Femur (tissue), 1 donor: ENCODE results near the gene RIPOR3.
"Not testable (repeated sequence)": the region's sequence is repeated elsewhere in the genome, so short reads cannot be mapped to it uniquely, and the experiment has no call there.

Source experiments
- DNase-seq: peaks from one replicate; pipeline ENCODE4 v3.0.0-alpha.2; 2017

RIPOR3 gene

DNA sequence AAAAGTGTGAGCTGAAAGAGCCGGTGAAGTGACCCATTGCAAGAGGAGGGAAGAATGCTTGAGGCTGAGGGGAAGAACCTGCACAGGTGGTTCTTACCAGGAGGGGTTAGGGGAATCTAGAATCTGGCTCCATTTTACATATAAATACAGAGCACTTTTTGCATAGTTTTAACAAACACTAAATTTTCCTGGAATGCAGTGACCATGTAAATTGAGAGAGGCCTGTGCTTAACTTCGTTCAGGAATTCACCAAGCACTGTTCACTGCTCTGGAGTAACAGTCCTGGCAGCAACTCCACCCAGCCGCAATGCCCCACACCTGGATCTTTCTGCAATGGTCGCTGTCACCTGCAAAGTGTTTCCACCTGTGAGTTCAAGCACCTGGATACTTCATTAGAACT lies 13.2 kb upstream of the RIPOR3 start:
- DNase-seq: no peak

DNA sequence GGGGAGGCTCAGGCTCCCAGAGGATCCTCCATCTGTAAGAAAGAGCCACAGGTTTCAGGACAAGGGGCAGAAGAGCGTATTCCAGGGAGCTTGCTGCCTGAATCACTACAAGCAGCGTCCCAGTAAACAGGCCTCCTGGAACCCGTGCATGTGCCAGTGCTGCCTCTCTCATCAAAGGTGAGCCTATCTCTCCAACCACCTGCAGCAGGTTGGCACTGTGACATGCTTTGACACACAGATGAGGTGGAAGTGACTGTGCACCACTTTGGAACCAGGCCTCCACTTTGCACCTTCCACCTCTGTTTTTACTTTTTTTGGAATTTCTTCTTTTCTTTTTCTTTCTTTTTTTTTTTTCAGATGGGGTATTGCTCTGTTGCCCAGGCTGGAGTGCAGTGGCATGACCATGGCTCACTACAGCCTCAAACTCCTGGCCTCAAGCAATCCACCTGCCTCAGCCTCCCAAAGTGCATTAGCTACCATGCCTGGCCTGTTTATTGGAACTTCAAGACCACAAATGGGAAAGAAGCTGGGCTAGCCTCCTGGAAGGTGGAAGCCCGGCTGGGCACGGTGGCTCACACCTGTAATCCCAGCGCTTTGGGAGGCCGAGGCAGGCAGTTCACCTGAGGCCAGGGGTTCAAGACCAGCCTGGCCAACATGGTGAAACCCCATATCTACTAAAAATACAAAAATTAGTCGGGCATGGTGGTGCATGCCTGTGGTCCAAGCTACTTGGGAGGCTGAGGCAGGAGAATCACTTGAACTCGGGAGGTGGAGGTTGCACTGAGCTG lies 12.5 kb upstream of the RIPOR3 start:
- DNase-seq: not testable (repeated sequence)

GRCh38 chr20:50701041-50701963 lies 10.0 kb upstream of the RIPOR3 start:
- no peak for DNase-seq

DNA sequence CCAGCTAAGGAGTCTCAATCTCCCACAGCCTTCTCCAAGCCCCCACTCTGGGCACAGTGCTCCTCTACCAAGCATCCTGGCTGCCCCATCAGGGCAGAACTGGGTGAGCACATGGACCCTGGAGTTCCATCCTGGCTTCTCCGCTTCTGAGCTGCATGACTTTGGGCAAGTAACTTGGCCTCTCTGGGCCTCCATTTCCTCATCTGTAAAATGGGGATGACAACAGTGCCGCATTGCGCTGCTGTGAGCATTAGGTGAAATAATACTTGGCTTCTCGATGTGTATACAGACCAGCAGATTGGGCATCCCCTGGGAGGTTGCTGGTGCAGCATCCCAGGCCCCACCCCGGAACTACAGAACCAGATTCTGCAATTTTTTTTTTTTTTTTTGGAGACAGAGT lies 8.3 kb upstream of the RIPOR3 start:
- DNase-seq: no peak

GRCh38 chr20:50698255-50698654 lies 6.9 kb upstream of the RIPOR3 start:
- not testable (repeated sequence) for DNase-seq

GRCh38 chr20:50695135-50695872 lies 4.0 kb upstream of the RIPOR3 start:
- DNase-seq: peak; percentile 77

GRCh38 chr20:50694379-50695134 lies 3.2 kb upstream of the RIPOR3 start:
- no peak for DNase-seq

DNA sequence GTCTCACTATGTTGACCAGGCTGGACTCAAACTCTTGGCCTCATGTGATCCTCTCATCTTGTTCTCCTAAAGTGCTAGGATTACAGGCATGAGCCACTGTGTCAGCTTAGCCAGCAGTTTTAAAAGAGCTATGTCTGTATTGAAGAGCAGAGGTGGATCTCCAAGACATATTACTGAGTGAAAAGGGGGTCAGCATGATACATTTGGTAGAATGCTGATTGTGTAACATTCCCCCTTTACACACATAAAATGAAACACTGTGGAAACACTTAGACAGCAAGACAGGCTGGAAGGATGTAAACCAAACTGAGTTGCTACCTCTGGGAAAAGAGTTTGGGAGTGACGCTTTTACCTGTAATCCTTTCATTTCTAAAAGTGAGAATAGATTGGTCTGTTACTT lies 1.7 kb upstream of the RIPOR3 start:
- no peak for DNase-seq

DNA sequence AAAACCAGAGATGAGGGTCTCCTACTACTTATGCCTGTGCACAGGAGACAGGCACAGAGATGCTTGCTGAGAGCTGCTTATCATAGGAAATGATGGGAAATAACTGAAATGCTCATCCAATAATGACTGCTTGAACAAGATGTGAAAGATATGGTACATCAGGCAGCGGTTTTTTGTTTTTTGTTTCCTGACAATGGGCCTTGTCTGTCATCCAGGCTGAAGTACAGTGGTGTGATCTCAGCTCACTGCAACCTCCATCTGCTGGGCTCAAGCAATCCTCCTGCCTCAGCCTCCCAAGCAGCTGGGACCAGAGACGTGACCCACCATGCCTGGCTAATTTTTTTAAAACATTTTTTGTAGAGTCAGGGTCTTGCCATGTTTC lies 1.2 kb upstream of the RIPOR3 start:
- DNase-seq: no peak

DNA sequence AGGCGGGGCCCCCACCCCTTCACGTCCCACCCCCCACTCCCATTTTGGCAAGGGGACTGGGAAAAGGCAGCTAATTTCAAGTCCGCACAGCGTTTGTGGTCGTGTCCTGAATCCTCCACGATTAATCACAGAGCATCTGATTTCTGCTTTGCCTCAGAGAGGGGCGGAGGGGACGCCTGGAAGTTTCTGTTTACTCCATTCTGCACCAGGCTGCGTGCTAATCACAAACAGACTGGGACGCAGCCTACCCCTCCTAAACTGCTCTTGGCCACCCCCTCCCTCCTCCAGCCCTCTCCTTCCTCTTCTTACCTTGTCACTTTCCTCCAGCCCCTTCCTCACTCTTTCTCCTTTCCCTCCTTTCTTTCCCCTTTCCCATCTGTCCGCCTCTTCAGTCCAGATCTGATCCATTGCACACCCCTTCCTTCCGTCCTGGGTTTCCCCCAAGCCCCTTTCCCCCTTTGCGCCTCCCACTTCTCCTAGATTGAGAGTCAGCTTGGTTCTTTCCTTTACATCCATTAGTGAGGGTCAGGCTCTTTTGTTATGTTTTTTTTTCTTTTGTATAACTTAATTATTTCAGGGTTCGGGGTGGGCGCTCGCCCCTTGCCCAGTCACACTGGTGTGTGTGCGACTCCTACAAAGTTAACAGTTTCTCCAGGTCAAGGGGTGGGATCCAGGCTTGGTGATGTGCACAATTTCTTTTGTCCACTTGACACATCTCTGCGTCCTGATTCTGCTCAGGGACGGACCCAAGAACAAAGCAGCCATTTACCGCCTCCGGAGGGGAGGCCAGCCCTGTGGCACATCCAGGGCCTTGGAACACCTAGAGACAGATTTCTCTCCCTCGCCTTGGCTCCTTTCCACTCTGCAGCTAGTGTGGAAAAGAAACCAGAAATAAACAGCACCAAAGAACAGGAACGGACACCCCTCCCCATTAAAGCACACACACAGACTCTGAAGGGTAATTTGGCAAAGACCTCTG lies 520 bp upstream of the RIPOR3 start:
- peak; percentile 58 for DNase-seq

- no peak for DNase-seq
These were observed 1.3 kb downstream of the RIPOR3 start for GRCh38 chr20:50689864-50690649.

DNA sequence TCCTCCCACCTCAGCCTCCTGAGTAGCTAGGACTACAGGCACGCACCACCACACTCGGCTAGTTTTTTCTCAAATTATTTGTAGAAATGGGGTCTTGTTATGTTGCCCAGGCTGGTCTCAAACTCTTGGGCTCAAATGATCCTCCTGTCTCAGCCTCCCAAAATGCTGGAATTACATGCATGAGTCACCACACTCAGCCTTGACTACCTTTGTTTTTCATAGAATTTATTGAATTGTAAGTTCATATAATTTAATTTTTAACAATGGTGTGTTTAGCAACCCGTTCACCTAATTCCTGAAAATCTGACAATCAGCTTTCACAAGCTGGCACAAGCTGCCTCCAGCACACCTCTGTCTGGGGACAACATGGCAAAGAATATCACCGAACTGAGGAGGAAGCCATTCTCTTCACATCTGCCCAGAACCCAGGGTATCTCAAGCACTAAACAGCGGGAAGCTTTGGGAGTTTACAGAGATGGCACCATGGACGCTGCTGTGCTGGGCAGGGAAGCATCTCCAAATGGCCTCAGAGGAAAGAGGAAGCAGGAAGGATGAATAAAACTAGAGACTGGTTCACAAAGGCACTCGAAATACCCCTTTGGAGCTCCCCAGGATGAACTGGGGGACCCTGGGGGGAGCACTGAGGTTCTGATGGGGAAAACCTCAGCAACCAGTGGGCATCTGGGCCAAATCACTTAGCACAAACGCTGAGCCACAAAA lies 2.9 kb downstream of the RIPOR3 start:
- no peak for DNase-seq

DNA sequence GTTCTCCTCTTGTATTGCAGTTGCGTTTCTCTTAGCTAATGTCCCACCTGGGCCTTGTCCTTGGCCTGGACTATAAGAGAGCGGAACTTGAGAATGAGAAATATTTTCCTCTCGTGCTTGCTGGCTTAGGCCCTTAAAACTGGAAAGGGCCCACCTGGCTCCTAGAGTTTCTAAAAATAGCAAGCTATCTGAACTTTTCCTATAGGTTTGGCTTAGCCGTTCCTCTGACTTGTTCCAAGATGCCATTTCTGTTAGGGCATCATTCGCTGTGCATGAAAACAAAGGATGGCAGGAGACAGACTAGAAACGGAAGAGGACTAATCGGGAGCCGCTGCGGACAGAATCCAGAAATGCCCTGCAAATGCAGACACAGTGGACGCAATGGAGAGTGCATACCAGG lies 4.5 kb downstream of the RIPOR3 start:
- DNase-seq: peak; percentile 85

GRCh38 chr20:50683570-50683969 lies 7.8 kb downstream of the RIPOR3 start:
- no peak for DNase-seq

GRCh38 chr20:50682947-50683530 lies 8.3 kb downstream of the RIPOR3 start:
- no peak for DNase-seq

DNA sequence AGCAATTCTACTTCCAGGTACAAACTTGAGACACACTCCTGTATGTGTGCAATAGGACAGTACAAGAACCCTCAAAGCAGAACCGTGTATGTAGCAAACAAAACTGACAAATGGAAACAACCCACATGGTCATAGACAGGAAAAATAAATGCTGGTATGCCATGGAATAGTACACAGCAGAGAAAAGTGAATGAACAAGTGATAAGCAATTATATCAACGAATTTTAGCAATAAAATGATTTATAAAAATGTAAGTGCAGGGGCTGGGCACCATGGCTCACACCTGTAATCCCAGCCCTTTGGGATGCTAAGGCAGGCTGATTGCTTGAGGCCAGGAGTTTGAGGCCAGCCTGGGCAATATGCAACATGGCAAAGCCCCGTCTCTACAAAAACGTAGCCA lies 9.3 kb downstream of the RIPOR3 start:
- no peak for DNase-seq

DNA sequence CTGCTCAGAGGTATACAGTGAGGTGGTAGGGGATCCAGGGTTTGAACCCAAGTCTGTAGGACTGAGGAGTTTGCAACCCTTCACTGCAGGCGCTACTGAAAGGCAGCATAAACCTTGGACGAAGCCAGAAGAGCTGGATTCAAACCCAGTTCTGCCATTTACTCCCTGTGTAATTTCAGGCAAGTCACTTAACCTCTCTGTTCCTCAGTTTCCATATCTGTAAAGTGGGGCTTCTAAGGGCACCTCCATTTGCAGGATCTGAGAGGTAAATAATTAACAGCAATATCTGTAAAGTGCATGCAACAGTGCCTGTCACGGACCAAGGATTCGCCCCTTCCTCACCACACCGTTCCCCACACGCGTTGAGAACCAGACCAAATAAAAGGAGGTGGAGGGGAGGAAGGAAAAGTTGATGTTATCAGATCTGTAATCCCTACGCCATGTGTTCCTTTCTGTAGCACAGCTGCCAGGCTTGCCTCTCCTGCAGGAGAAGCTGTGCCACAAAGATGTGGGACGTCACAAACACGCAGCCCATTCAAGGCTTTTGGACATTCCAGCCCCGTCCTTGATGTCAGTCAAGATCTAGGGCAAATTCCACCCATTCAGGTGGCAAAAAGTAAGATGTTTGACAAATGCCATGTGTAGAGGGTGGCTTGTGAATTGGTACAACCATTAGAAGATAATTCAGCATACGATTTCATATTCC lies 9.8 kb downstream of the RIPOR3 start:
- no peak for DNase-seq

- DNase-seq: peak; percentile 75
These were observed 11.0 kb downstream of the RIPOR3 start for GRCh38 chr20:50680105-50680960.
